ENCODE data around the gene TMEM95.

Gene TMEM95, protein sequence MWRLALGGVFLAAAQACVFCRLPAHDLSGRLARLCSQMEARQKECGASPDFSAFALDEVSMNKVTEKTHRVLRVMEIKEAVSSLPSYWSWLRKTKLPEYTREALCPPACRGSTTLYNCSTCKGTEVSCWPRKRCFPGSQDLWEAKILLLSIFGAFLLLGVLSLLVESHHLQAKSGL

DNA sequence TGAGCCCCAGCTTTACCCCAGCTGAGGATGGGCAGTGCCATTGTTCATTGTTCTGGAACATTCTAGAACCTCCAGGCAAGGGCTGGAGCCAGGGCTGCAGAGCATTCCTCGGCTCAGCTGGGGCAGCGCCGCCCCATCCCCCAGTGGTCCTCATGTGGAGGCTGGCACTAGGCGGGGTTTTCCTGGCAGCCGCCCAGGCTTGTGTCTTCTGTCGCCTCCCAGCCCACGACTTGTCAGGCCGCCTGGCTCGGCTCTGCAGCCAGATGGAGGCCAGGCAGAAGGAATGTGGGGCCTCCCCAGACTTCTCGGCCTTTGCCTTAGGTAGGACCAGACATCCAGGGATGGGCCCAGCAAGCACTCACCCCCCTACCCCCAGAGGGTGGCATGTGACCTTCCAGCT lies at the start of gene TMEM95:
Gene TMEM95, plus strand, starts transcription at position 104 of the 400 bp plus-strand sequence. Its CDS starts 49 bp downstream, at position 153.
- TF ChIP-seq TCF12 (IDR thresholded peaks at IDR 0.05; ENCODE audit: low read depth), result no peak
- TF ChIP-seq CREB1 (IDR thresholded peaks at IDR 0.05; ENCODE audit: low read depth), result no peak
- TF ChIP-seq NFIC (IDR thresholded peaks at IDR 0.05), result no peak
- no peak for TF ChIP-seq TEAD4 (IDR thresholded peaks at IDR 0.05)
- TF ChIP-seq, protein P1, sequence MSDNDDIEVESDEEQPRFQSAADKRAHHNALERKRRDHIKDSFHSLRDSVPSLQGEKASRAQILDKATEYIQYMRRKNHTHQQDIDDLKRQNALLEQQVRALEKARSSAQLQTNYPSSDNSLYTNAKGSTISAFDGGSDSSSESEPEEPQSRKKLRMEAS (IDR thresholded peaks at IDR 0.05), result no peak
- no peak for TF ChIP-seq YY1 (IDR thresholded peaks at IDR 0.05; ENCODE audit: low read depth)
- no peak for TF ChIP-seq EP300 (IDR thresholded peaks at IDR 0.05; ENCODE audit: borderline replicate concordance)
- TF ChIP-seq FOXM1 (IDR thresholded peaks at IDR 0.05; ENCODE audit: borderline replicate concordance, low read depth), result no peak
- no peak for TF ChIP-seq ZBTB7A (IDR thresholded peaks at IDR 0.05; ENCODE audit: low read depth)
- no peak for TF ChIP-seq EGR1 (IDR thresholded peaks at IDR 0.05)
- TF ChIP-seq TAF1 (IDR thresholded peaks at IDR 0.05; ENCODE audit: low read depth), result no peak

DNA sequence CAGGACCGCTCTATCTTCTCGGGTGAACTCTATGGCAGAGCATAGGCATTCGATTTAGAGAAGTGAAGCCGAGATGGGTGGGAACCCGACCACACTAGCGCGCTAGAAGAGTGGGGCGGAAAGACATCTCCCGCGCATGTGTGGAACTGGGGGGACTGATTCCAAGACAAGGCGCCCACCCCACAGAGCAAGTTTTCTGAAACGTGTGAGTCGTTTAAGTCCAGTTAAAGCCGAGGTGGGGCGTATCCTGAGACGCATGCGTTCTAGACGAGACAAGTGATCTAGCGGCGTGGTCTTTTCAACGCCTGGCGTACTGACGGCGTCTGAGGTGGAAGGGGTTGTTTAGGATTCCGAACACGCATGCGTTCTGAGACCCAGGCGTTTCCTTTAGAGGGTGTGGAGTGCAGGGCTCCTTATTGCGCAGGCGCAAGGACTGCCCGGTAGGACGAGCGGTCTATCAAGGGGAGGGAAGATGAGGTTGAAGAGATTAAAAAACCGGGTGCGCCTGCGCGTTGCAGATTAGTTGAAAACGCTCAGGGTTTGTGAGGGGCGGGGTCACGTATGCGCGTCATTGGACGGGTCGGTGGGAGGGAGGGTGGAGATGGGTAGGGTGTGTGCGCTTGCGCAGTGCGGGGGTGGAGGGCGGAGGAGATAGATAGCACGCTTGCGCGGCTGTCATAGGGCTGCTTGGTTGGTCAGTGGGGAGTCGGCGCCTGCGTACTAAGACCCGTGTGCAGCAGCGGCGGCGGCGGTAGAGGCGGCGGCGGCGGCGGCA lies 47.9 kb upstream of the TMEM95 start, which contains the start of gene EIF5A:
Gene EIF5A, plus strand, starts transcription at position 718 of the 775 bp plus-strand sequence. CDS start 2,008 bp downstream, outside the sequence.
- TF ChIP-seq ZBTB7A (IDR thresholded peaks at IDR 0.05; ENCODE audit: low read depth), result 0 out of 2 replicates have a peak, but pooled peaks have one; percentile 39
- no peak for TF ChIP-seq NFIC (IDR thresholded peaks at IDR 0.05)
- TF ChIP-seq YY1 (IDR thresholded peaks at IDR 0.05; ENCODE audit: low read depth), result no peak; the same call in 1 of the 2 replicates
- TF ChIP-seq TEAD4 (IDR thresholded peaks at IDR 0.05), result 0 out of 2 replicates have a peak, but pooled peaks have one; percentile 4
- TF ChIP-seq, protein P1 (IDR thresholded peaks at IDR 0.05), result peak; percentile 86
- TF ChIP-seq CREB1 (IDR thresholded peaks at IDR 0.05; ENCODE audit: low read depth), result peak; percentile 65
- no peak for TF ChIP-seq TCF12 (IDR thresholded peaks at IDR 0.05; ENCODE audit: low read depth)
- peak; percentile 99 for TF ChIP-seq EGR1 (IDR thresholded peaks at IDR 0.05)
- TF ChIP-seq, protein P2, sequence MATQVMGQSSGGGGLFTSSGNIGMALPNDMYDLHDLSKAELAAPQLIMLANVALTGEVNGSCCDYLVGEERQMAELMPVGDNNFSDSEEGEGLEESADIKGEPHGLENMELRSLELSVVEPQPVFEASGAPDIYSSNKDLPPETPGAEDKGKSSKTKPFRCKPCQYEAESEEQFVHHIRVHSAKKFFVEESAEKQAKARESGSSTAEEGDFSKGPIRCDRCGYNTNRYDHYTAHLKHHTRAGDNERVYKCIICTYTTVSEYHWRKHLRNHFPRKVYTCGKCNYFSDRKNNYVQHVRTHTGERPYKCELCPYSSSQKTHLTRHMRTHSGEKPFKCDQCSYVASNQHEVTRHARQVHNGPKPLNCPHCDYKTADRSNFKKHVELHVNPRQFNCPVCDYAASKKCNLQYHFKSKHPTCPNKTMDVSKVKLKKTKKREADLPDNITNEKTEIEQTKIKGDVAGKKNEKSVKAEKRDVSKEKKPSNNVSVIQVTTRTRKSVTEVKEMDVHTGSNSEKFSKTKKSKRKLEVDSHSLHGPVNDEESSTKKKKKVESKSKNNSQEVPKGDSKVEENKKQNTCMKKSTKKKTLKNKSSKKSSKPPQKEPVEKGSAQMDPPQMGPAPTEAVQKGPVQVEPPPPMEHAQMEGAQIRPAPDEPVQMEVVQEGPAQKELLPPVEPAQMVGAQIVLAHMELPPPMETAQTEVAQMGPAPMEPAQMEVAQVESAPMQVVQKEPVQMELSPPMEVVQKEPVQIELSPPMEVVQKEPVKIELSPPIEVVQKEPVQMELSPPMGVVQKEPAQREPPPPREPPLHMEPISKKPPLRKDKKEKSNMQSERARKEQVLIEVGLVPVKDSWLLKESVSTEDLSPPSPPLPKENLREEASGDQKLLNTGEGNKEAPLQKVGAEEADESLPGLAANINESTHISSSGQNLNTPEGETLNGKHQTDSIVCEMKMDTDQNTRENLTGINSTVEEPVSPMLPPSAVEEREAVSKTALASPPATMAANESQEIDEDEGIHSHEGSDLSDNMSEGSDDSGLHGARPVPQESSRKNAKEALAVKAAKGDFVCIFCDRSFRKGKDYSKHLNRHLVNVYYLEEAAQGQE (IDR thresholded peaks at IDR 0.05; ENCODE audit: low read depth), result no peak
- TF ChIP-seq TAF1 (IDR thresholded peaks at IDR 0.05; ENCODE audit: low read depth), result peak; percentile 43
- no peak for TF ChIP-seq EP300 (IDR thresholded peaks at IDR 0.05; ENCODE audit: borderline replicate concordance)
- TF ChIP-seq, protein P3, sequence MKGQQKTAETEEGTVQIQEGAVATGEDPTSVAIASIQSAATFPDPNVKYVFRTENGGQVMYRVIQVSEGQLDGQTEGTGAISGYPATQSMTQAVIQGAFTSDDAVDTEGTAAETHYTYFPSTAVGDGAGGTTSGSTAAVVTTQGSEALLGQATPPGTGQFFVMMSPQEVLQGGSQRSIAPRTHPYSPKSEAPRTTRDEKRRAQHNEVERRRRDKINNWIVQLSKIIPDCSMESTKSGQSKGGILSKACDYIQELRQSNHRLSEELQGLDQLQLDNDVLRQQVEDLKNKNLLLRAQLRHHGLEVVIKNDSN (IDR thresholded peaks at IDR 0.05), result no peak; the same call in 1 of the 2 replicates

DNA sequence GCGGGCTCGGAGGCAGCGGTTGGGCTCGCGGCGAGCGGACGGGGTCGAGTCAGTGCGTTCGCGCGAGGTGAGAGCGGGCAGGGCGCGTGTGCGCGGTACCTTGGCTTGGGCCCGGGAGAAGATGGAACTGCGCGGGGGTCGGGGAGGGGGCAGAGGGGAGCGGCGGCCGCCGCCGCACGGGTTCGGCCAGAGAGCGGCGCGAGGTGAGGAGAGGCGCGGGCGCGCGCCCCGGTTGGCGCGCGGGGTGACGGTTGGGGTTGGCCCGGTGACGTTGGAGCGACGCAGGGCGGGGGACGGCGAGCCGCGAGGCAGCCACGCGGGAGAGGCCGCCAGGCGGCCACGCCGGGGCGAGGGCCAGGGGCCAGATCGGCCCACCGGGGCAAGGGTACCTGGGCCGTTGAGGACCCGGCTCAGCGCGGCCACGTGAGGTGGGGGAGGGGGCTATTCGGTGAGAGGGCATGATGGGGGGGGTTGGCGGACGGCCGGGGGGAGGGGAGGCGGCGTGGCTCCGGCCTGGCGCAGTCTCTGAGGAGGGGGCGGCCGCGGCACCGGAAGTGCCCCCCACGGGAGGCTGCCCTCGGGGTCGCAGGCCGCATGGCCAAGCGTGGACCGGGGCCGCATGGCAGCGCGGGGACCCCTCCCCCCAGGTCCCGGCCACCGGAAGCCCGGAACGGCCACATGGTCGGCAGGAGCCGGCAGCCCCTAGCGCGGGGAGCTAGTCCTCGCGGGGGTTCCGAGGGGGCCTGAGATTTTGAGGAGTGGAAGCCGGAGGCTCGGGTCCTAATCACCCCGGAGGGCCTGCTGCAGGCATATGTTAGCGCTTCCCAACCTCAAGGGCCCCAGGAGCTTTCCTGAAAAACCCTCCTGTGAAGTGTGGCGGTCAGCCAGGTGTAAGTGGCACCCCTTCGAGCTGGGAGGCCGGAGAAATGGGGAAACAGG lies 47.0 kb upstream of the TMEM95 start:
- TF ChIP-seq TEAD4 (IDR thresholded peaks at IDR 0.05) (no peak), TAF1 (IDR thresholded peaks at IDR 0.05; ENCODE audit: low read depth) (0 out of 2 replicates have a peak, but pooled peaks have one; percentile 30), NFIC (IDR thresholded peaks at IDR 0.05) (peak; percentile 62; the same call in 1 of the 2 replicates), TCF12 (IDR thresholded peaks at IDR 0.05; ENCODE audit: low read depth) (no peak)
- TF ChIP-seq, protein P2 (IDR thresholded peaks at IDR 0.05; ENCODE audit: low read depth), result no peak
- TF ChIP-seq, protein P1 (IDR thresholded peaks at IDR 0.05), result peak; percentile 88

DNA sequence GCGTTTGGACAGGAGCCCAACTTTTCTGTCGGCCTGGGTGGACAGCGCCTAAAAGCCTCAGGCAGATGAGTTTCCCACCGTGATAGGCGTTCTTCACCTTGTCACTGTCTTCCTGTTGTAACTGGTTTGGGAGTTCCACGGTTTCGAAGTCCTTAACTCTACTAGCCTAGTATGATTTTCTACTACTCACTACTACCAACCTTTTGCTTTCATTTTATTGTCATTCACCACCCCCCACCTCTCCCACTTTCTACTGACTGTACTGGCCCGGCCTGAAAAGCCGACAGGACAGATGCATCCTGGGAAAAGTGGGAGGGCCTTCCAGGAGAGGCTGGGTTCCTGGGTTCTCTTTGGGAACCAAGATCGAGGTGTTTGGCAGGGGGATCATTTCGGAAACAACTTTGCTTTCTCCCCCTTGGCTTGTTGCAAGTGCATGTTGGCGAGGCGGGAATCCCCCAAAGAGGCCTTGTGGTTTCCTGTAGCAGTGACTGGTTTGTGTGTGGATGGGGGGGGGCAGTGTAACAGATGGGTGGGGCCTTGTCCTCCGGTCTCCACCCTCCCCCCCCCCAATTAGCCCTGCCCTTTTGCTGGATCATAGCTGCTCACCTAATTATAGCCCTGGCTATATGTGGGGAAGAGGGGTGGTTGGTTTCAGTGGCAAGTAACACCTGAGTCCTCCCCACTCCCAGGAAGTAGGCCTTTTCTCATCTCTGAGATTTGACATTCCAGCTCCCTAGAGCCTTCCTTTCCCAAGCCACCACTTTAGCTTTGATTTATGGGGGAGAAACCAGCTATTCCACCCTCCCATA lies 46.1 kb upstream of the TMEM95 start:
- TF ChIP-seq NFIC (IDR thresholded peaks at IDR 0.05), result no peak; the same call in 1 of the 2 replicates
- TF ChIP-seq ZBTB7A (IDR thresholded peaks at IDR 0.05; ENCODE audit: low read depth), result no peak
- no peak for TF ChIP-seq EP300 (IDR thresholded peaks at IDR 0.05; ENCODE audit: borderline replicate concordance)
- TF ChIP-seq, protein P2 (IDR thresholded peaks at IDR 0.05; ENCODE audit: low read depth), result peak; percentile 46; the same call in 1 of the 2 replicates
- peak; percentile 52 for TF ChIP-seq TAF1 (IDR thresholded peaks at IDR 0.05; ENCODE audit: low read depth)
